GM21576 (cell line): ENCODE data around the gene SSTR4.
"Not testable (repeated sequence)": the region's sequence is repeated elsewhere in the genome, so short reads cannot be mapped to it uniquely, and the experiment has no call there.

Experiments used
- ATAC-seq: cut with Tn5 transposase; IDR thresholded peaks from one replicate; pipeline ENCODE4 v1.9.1; 2021; ENCODE audit warnings: mild to moderate bottlenecking, moderate library complexity; ENCODE audit not compliant: unreplicated experiment

SSTR4 gene

GRCh38 chr20:23017516-23017915, 17.6 kb upstream of the SSTR4 start:
- no peak for ATAC-seq

- ATAC-seq: no peak
Observed at GRCh38 chr20:23018432-23018831, 16.7 kb upstream of the SSTR4 start.

- ATAC-seq: no peak
Observed at GRCh38 chr20:23018941-23019340, 16.2 kb upstream of the SSTR4 start.

GRCh38 chr20:23019403-23019802, 15.7 kb upstream of the SSTR4 start:
- ATAC-seq: no peak

- no peak for ATAC-seq
Observed at GRCh38 chr20:23020230-23021018, 14.7 kb upstream of the SSTR4 start.

- ATAC-seq: no peak
Observed at GRCh38 chr20:23021541-23021940, 13.6 kb upstream of the SSTR4 start.

GRCh38 chr20:23021951-23022350, 13.2 kb upstream of the SSTR4 start:
- no peak for ATAC-seq

- ATAC-seq: no peak
Observed at GRCh38 chr20:23022849-23023248, 12.3 kb upstream of the SSTR4 start.

- ATAC-seq: no peak
Observed at GRCh38 chr20:23023621-23024177, 11.4 kb upstream of the SSTR4 start.

- ATAC-seq: no peak
Observed at GRCh38 chr20:23024701-23025100, 10.4 kb upstream of the SSTR4 start.

- not testable (repeated sequence) for ATAC-seq
Observed at GRCh38 chr20:23025503-23025902, 9.6 kb upstream of the SSTR4 start.

- ATAC-seq: no peak
Observed at GRCh38 chr20:23027721-23028120, 7.4 kb upstream of the SSTR4 start.

GRCh38 chr20:23028392-23028791, 6.7 kb upstream of the SSTR4 start:
- ATAC-seq: no peak

- ATAC-seq: no peak
Observed at GRCh38 chr20:23029324-23029723, 5.8 kb upstream of the SSTR4 start.

GRCh38 chr20:23031346-23031745, 3.8 kb upstream of the SSTR4 start:
- ATAC-seq: no peak

- ATAC-seq: no peak
Observed at GRCh38 chr20:23032056-23032749, 2.9 kb upstream of the SSTR4 start.

GRCh38 chr20:23032750-23033078, 2.4 kb upstream of the SSTR4 start:
- ATAC-seq: no peak

- ATAC-seq: no peak
Observed at GRCh38 chr20:23033918-23034317, 1.2 kb upstream of the SSTR4 start.

GRCh38 chr20:23035731-23036130, 619 bp downstream of the SSTR4 start:
- ATAC-seq: no peak

- ATAC-seq: no peak
Observed at GRCh38 chr20:23036371-23036770, 1.3 kb downstream of the SSTR4 start.

- no peak for ATAC-seq
Observed at GRCh38 chr20:23037017-23037481, 1.9 kb downstream of the SSTR4 start.
